ENCODE measurements around the gene DCHS1.

GRCh38 chr11:6599449-6599848 lies 56.2 kb downstream of the DCHS1 start:
- no peak for TF ChIP-seq POLR2AphosphoS5 (IDR thresholded peaks at IDR 0.05; ENCODE audit: low read depth, low read length)
- TF ChIP-seq POLR2A (IDR thresholded peaks at IDR 0.05; ENCODE audit: low read depth, low read length): no peak
- no peak for TF ChIP-seq TAF1 (IDR thresholded peaks at IDR 0.05; ENCODE audit: borderline replicate concordance, low read depth, low read length)
